OCI-M1 (cell line): Measurements from ENCODE around the gene AMIGO3.

Source experiments
- DNase-seq: peaks from one replicate; lab custom pipeline; 2025; lab: John Stamatoyannopoulos, UW

Gene AMIGO3

GRCh38 chr3:49667701-49668413 lies 51.6 kb downstream of the AMIGO3 start:
- no peak for DNase-seq
